Stimulated activated CD8-positive, alpha-beta memory T cell treated with anti-CD3 and anti-CD28 coated beads, Interleukin-4, amount 100 ng/mL, for 1 hour (primary cell): ENCODE measurements around the gene TCEA3.
"Not testable (repeated sequence)": the region's sequence is repeated elsewhere in the genome, so short reads cannot be mapped to it uniquely, and the experiment has no call there.

ENCODE experiments used
- DNase-seq, 2 donors: peaks; one replicate each; pipeline ENCODE4 v3.0.0-alpha.2; 2020; ENCODE audit warnings: low read depth in 2 of 2, low spot score in 1 of 2

The TCEA3 gene

DNA sequence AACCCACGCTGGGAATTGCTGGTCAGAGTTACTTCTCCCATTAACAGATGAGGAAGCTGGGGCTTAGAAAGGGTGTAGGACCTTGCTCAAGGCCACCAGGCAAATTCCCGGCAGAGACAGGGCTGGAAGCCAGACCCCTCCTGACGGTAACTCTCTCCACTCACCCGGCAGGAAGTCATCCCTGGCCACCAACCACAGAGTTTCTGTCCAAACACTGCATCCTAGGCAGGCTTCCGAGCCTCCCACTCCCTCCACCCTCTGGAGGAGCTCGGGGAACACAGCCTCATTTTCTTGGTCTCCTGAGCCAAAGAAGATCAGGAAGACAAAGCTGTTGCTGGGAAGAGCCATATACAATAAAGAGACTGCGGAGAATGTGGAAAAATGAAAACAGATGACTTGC, 29.9 kb downstream of the TCEA3 start:
- DNase-seq = no peak

DNA sequence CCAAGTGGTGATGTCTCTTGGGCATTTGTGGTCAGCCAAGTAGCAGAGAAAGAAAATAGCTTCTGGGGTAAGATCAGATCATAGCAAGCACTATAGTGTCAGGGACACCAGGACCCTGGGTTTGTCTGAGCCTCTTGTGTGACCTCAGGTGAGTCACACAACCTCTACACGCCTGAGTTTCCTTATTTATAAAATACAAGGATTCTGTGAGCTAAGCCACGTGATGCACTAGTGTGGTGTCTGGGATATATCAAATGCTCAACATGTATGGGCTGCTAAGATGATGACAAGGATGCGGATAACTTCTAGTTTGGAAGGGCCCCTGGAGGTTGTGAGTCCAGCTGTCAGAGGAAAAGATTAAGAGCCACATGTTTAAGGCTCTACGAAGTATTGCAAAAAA, 30.4 kb downstream of the TCEA3 start:
- no peak for DNase-seq

DNA sequence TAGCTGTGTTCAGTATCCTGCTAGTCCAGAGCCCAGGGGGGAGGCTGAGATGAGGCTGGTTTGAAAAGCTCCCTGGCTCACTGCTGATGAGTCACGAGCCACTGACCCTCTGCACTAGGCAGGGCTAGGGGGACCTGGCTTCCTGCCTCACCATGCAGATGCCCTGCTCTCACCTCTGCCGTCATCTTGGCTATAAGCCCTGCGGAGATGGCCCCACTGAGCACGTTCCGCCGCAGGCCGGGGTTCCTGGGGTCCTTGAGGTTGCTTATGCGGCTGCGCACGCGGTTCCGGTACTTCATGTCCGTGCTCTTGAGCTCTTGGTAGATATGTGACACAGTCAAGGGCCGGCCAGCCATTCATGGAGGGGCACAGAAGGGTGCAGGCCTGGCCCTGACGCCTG, 30.8 kb downstream of the TCEA3 start:
- DNase-seq = no peak

DNA sequence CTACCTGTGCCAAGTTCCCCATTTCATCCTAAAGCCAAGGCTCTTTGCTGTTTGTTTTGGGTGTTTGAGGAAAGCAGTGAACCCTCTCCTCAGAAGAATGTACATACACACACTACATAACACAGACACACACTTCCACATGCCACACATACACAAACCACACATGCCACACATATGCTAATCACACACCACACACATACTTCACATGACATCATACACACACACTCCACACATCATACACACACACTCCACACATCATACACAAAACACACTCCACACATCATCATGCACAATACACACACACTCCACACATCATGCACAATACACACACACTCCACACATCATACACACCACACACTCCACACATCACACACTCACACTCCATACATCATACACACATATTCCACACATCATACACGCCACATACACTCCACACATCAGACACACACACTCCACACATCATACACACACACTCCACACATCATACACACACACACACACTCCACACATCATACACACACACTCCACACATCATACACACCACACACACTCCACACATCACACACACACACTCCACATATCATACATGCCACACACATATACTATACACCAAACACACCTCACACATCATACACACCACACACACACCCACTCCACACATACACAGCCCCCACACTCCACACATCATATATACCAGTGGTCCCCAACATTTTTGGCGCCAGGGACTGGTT, 32.3 kb downstream of the TCEA3 start:
- no peak for DNase-seq

DNA sequence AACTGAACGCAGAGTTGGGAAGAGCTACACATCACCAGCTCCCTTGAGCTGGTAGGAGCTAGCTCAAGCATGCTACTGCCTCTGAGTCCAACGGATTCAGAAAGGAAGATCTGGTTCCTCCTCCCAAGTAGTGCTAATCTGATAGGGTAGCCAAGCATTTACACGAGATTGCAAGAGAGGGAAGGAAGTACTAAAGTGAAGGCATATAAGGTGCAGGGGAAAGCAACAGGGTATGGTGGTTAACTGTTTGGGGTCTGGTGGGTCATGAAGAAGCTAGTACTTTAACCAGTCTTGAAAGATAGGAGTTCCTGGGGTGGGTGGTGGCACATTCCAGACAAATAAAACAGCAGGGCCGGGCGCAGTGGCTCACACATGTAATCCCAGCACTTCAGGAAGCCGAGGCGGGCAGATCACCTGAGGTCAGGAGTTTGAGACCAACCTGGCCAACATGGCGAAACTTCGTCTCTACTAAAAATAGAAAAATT, 34.7 kb downstream of the TCEA3 start:
- no peak for DNase-seq

DNA sequence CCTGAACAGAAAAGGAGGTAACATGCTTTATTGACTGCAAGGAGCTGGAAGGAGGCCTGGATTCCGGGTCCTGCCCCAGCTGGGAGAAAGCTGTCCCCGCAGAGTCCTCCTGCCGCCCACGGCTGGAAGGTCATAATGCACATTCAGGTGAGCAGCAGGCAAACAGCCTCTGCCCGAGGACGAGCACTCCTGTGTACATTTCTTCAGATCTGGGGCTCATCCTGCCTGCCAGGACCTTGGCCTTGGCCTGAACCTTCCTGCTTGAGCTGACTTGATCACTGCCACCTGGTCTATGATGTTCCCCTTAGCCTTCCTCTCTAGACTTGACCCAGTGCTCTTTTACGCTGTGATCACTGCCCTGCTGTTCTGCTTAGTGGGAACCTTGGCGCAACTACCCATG, 37.1 kb downstream of the TCEA3 start:
- DNase-seq = no peak

DNA sequence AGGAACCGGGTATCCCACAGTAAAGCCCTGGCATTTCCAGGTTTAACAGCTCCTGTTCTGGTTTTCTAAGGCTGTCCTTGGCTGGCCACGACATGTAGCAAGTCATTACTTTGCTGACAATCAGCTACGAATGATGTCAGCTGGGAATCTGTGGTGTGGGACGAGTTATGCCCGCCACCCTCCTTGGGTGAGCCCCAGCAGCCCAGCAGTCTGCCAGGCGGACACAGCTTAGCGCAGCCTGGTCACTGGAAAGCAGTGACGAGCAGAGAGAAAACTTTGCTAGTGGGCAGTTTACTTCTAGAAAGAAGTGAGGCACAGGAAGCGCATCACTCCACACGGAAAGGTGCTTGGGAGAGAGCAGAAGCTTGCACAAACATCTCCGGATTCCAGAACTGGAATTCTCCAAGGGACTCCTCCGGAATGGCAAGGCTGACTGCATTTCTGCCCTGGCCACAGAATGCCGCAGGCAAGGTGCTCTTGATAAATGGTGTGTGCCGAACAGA, 39.4 kb downstream of the TCEA3 start:
- DNase-seq = no peak

DNA sequence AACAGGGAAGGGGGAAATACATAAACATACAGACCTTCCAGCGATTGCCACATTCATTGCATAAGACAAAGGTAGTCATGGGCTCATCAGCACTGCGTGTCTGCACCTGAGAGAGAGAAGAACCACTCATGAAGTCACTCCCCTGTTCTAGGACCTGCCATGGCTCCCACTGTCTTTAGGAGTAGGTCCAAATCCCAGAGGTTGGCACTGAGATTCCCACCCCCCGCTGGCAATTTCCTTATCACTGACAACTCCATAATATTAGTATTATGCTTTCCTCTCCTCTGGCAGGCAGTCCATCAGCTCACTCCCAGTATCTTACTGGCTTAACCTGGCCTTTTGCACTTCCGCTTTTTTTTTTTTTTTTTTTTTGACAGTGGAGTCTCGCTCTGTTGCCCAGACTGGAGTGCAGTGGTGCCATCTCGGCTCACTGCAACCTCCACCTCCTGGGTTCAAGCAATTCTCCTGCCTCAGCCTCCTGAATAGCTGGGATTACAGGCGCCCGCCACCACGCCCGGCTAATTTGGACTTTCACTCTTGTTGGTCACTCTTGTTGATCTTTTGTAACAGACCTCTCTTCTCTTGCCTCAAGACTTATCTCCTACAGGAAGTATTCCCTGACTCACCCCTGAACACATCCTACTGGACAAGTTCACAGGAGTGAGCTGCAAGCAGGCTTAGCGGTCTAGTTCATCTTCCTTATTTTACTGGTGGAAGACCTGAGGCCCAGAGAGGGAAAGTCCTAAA, 40.1 kb downstream of the TCEA3 start:
- no peak for DNase-seq

DNA sequence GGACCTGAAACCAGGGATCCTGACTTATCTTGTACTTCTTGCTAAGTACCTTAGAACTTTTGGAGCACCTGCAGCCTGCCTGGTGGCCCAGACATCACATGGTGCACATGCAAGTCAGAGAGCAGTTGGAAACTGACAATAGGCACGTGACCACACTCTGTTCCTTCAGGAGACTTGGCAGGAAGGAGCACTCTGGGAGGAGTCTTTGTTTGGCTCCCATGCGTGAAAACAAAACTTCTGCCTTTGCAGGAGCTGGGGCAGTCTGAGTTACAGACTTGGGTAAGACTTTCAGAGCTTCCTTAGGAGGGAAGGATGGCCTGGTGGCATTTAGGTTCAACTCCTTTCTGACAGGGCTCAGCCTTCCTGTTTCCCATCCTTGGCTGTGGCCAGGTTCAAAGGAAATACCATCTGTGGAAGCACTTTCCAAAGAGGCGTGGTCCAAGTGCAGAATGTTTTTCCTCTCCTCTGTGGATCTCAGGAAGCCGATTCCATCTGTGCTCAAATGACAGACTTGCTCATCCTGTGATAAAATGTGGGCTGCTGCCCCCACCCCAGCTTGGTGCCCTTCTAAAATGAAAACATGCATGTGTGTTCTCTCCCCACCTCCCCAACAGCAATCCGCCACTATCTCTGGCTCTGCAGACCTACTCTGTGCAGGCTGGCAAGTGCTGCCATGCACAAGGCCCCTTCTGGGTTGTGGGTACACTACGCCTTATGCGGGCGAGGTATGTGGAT, 40.8 kb downstream of the TCEA3 start:
- no peak for DNase-seq

DNA sequence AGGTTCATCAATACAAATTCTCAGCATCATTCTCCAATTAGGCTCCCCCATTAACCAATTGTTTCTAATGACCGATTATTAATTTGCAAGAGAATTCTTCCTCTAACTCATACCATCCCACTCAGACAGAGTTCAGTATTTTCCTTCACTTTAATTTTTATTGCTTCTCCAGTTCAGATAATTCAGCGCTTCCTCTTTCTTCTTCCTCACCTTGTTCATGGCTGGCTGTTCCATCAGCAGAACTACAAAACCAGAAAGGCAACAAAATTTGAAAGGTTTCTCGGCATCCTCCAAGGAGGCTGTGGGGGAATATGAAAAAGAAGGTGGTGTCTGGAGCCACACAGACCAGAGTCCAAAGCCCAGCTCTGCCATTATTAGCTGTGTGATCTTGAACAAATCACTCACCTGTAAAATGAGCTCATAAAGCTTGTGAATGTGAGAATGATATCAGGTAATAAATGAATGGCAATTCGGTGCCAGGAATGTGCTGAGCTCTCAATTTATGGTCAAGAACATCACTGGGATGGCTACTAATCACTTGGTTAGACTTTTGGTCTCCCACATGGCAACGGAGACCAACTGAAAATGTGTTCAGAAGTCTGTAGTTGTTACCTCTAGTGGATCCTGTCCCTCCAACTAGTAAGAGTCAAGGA, 43.2 kb downstream of the TCEA3 start:
- no peak for DNase-seq

DNA sequence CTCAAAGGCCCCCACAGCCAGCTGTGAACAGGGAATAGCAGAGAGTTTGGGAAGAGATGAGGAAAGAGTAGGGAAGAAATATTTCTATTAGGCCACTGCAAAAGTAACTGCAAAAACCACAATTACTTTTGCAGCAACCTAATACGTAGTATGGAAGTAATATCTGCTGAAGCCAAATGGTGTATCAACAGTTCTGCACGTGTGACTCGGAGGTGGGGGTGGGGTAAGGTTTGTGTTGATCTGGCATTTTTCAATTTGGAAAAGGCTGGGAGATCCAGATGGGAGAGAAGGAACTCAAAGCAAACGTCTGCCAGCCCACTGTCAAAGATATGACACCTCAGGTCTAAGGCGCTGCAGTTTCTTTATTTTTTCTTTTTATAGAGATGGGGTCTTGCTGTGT, 43.8 kb downstream of the TCEA3 start:
- no peak for DNase-seq

DNA sequence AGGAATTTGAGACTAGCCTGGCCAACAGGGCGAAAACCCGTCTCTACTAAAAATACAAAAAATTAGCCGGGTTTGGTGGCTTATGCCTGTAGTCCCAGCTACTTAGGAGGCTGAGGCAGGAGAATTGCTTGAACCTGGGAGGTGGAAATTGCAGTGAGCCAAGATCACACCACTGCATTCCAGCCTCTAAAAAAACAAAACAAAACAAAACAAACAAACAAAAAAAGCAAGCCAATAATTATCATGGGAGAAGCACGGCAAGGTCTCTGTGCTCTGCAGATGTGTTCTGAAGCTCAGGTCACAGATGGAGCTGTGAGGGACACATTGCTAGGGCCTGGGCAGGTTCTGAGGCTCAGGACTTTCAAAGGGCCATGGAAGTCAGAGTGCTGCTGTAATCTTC, 44.3 kb downstream of the TCEA3 start:
- not testable (repeated sequence) for DNase-seq

DNA sequence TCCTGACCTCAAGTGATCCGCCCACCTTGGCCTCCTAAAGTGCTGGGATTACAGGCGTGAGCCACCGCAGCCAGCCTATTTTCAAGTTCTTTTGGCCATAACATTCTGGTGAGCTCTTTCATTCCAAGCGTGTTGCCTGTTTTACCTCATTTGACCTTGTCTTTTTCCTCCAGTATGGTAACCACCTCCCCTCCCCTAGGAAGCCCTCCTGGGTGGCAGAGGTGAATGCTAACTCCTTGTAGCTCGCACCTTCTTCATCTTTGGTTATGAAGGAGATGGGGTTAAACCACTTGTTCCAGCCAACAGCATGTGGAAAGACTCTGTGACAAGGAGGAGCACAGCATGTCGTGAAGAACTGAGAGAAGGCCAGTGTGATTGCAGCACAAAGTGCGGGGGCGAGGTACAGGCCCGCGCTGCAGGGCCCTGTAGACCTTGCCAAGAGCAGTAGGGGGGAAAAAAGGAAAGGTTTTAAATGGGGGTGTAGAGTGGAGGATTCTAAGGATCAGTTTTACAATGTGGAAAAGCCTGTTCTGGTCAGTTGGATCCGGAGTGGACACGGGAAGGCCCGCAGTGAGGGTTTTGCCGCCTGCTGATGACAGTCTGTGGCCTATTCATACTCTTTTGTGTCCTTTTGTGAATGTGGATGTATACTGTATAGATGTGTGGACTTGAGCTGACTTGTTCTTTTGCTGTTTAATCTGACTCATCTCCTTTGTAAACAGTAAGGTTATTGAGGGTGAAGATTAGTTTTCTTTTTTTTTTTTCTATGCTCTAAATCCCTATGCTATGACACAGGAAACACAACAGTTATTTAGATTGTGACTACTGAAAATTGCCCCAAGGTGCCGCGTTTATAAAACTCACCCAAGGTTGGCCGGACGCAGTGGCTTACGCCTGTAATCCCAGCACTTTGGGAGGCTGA, 47.4 kb downstream of the TCEA3 start:
- DNase-seq = no peak

DNA sequence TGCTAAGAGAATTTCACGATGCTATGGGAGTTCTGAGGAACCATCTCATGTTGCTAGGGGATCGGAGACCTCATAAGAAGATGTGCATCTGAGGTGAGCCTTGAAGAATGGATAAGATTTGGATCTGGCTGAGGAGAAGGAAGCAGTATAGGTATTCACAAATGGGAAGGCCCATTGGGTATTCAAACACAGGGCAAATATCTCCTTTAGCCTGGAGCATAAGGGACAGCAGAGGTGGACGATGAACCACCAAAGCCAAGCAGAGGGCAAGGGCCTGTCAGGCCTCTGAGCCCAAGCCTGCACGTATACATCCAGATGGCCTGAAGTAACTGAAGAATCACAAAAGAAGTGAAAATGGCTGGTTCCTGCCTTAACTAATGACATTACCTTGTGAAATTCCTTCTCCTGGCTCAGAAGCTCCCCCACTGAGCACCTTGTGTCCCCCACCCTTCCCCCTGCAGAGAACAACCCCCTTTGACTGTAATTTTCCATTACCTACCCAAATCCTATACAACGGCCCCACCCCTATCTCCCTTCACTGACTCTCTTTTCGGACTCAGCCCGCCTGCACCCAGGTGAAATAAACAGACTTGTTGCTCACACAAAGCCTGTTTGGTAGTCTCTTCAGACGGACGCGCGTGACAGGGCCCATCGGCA, 50.3 kb downstream of the TCEA3 start:
- not testable (repeated sequence) for DNase-seq

DNA sequence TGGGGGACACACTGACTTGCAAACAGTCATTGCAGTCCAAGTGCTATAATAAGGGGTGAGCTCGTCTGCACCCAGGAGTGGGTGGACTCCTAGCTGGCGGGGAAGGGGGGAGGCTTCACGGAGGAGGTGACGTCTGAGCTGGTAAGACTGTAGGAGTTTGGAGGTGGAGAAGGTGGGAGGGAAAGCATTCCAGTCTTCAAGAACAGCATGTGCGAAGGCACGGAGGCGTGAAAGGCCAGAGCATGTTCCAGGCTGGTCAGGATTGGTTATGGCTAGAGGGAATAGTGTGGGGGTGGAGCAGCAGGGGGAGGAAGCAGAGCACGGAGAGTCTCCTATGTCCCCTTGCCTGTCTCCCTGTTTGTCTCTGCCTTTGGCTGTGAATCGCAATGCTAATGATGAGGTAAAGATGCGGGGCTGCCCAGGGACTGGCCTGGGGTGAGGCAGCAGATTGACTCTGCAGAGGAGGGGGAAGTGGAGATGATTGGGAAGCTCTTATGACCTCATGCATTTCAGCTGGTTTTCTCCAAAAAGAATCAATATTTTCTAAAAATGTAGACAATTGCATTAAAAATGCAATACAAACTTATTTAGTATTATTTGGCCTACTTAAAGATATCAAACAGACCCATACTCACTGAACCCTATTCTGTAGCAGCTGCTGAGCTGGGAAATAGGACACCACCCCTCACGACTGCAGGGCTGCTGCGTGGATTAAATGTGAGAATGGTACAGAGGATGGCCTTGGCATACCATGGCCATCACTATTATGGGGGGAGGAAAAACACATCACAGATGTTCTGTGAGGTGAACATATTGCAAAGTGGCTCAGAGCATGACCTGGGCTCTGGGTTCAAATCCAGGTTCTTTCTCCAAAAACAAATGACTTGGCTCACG, 52.3 kb downstream of the TCEA3 start:
- no peak for DNase-seq

DNA sequence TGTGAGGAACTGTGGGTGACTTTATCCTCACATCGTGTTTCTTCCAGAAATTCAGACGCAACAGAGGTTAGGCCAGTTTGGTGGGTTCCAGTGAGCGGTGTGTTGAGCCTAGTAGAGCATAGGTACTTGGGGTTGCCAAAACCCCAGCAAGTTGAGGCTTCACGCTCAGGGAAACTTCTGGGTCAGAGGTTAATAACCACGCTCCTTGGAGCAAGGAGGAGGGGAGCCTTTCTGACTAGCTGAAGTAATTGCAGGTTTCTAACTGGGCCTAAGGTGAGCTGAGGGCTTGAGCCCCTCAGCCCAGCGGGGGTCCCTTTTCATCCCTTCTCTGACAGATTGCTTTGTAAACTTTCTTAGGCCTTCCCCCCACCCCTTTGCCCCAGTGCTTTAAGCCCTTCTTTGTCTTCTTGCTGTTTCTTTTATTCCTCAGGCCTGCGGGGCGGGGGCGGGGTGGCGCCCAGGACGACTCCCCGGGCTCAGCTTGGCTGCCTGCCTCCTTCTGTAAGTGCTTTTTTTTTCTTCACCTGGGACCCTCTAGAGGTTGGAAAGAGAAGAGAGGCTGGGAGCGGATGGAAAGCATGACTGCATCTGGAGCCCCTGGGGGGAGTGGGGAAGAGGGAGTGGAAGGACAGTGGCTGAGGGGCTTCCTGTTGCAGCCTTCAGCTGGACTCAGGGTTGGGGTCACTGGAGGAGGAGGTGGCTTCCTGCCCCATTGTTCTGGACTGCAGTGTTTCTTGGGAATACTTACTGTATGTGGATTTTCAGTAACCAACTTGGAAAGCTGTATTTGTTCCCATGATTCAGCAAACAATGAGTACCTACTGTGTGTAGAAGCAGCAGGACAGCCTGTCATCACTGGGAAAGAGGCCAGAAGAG, 53.6 kb downstream of the TCEA3 start:
- no peak for DNase-seq

DNA sequence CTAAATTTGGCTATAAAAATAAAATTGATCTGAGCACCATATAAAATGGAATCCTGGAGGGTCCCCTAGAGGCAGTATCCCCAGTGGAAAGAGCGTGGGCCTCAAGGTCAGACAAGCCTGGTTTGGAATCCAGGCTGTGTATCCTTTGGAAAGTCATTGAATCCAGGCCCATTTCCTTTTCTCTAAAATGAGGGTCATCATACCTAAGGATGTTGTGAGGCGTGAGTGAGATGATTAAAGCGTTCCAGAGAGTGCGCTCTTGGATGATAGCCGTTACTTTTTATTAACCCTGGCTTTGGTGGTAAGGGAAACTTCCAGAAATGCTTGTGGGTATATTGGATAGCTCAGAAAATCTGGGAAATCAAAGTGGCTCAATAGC, 54.2 kb downstream of the TCEA3 start:
- DNase-seq = no peak
